ENCODE results near the gene ARPC1B. TPM values are rescaled to one million over a fixed set of nuclear protein-coding genes. Genes with fewer than 3 reads are reported as not detected.

ARPC1B gene
- total RNA-seq, 4 donors from 2014 or later: 24.7 to 38.7 (median 30.8) TPM

- H3K4me3 ChIP-seq: no peak overlapping the region
- no peak overlapping the region for H3K27ac ChIP-seq
- peaks cover 0 to 59% of the 10 kb centered on the region in 2 donors for H3K36me3 ChIP-seq
- in situ Hi-C loops (cut with MboI; ENCODE audit: low sequenced_read_pairs in 4 of 4) (no loop called here), intact Hi-C loops (cut with DNase I; ENCODE audit: low total_unique reads) (no loop called here)
- TF ChIP-seq CTCF (IDR thresholded peaks at IDR 0.05 in 4 of 5, conservative IDR thresholded peaks at IDR 0.05 in 1 of 5) (no peak), POLR2A (IDR thresholded peaks at IDR 0.05) (no peak)
- DNase-seq: no peak
- no peak for ATAC-seq
- no peaks in the 10 kb centered on the region for H3K27me3 ChIP-seq
- H3K9me3 ChIP-seq: no peaks in the 10 kb centered on the region
- peaks cover 27 to 38% of the 10 kb centered on the region in 2 donors for H3K4me1 ChIP-seq
Observed at GRCh38 chr7:99402854-99403253, 28.3 kb downstream of the ARPC1B start.

GRCh38 chr7:99403764-99404163, 29.2 kb downstream of the ARPC1B start:
- in situ Hi-C loops (cut with MboI; ENCODE audit: low sequenced_read_pairs in 4 of 4) (no loop called here), intact Hi-C loops (cut with DNase I; ENCODE audit: low total_unique reads) (no loop called here)
- Histone ChIP-seq H3K36me3 (peaks cover 0 to 53% of the 10 kb centered on the region in 2 donors), H3K27me3 (no peaks in the 10 kb centered on the region), H3K4me1 (peaks cover 27 to 38% of the 10 kb centered on the region in 2 donors), H3K27ac (no peak overlapping the region), H3K4me3 (no peak overlapping the region), H3K9me3 (no peaks in the 10 kb centered on the region)
- ATAC-seq (no peak), DNase-seq (no peak)
- TF ChIP-seq CTCF (IDR thresholded peaks at IDR 0.05 in 4 of 5, conservative IDR thresholded peaks at IDR 0.05 in 1 of 5): no peak
- TF ChIP-seq POLR2A (IDR thresholded peaks at IDR 0.05): no peak

- Histone ChIP-seq H3K36me3 (peaks cover 0 to 50% of the 10 kb centered on the region in 2 donors), H3K27ac (no peak overlapping the region), H3K27me3 (no peaks in the 10 kb centered on the region), H3K4me1 (peaks cover 28 to 39% of the 10 kb centered on the region in 2 donors), H3K4me3 (no peak overlapping the region), H3K9me3 (no peaks in the 10 kb centered on the region)
- TF ChIP-seq POLR2A (IDR thresholded peaks at IDR 0.05) (no peak), CTCF (IDR thresholded peaks at IDR 0.05 in 4 of 5, conservative IDR thresholded peaks at IDR 0.05 in 1 of 5) (no peak)
- in situ Hi-C loops (cut with MboI; ENCODE audit: low sequenced_read_pairs in 4 of 4): no loop called here
- intact Hi-C loops (cut with DNase I; ENCODE audit: low total_unique reads): no loop called here
- DNase-seq (no peak), ATAC-seq (no peak)
Observed at GRCh38 chr7:99404235-99404976, 29.9 kb downstream of the ARPC1B start.

GRCh38 chr7:99404977-99405320, 30.4 kb downstream of the ARPC1B start:
- intact Hi-C loops (cut with DNase I; ENCODE audit: low total_unique reads) (loop anchor here (5.0 kb wide), 1 partner anchor 78 kb away; the partner anchor contains the start of gene ARPC1A), in situ Hi-C loops (cut with MboI; ENCODE audit: low sequenced_read_pairs in 4 of 4) (no loop called here)
- Histone ChIP-seq H3K4me1 (peaks cover 34 to 41% of the 10 kb centered on the region in 2 donors), H3K9me3 (no peaks in the 10 kb centered on the region), H3K4me3 (no peak overlapping the region), H3K36me3 (peaks cover 0 to 45% of the 10 kb centered on the region in 2 donors), H3K27me3 (no peaks in the 10 kb centered on the region), H3K27ac (no peak overlapping the region)
- DNase-seq (no peak), ATAC-seq (no peak)
- TF ChIP-seq POLR2A (IDR thresholded peaks at IDR 0.05) (no peak), CTCF (IDR thresholded peaks at IDR 0.05 in 4 of 5, conservative IDR thresholded peaks at IDR 0.05 in 1 of 5) (no peak)
